Heart right ventricle (tissue), 16 donors: ENCODE measurements around the gene LILRB2. TPM values are rescaled to one million over a fixed set of nuclear protein-coding genes. Genes with fewer than 3 reads are reported as not detected.
A peak's percentile ranks its signal among the peaks of the same experiment; 100 is the strongest.
"Not testable (repeated sequence)": the region's sequence is repeated elsewhere in the genome, so short reads cannot be mapped to it uniquely, and the experiment has no call there.

Experiments
- ATAC-seq, 8 donors: fragments of 200-7000 bp; cut with Tn5 transposase; one replicate each; pipeline ENCODE4 v1.9.1; 2020; ENCODE audit warnings: mild to moderate bottlenecking in 8 of 8, moderate library complexity in 8 of 8, moderate number of reproducible peaks in 1 of 8
- DNase-seq, 2 donors: peaks; one replicate each; pipeline ENCODE4 v3.0.0-alpha.2; 2020
- H3K27ac ChIP-seq, 10 donors: fragments of 200-600 bp; sonication (generic) in 2 of 10; one replicate each; pipeline versions ENCODE4 v1.5.0 to v1.8.0; 2020 to 2022; ENCODE audit warnings: mild to moderate bottlenecking in 3 of 10
- H3K27me3 ChIP-seq, 7 donors: fragments of 200-600 bp; one replicate each; pipeline ENCODE4 v1.8.0; 2021 to 2022; ENCODE audit warnings: mild to moderate bottlenecking in 2 of 7
- H3K36me3 ChIP-seq, 9 donors: fragments of 200-600 bp; sonication (generic) in 1 of 9; one replicate each; pipeline versions ENCODE4 v1.5.0 to v1.8.0; 2020 to 2022; ENCODE audit warnings: mild to moderate bottlenecking in 2 of 9
- H3K4me1 ChIP-seq, 9 donors: fragments of 200-600 bp; sonication (generic) in 1 of 9; one replicate each; pipeline versions ENCODE4 v1.5.0 to v1.8.0; 2020 to 2022; ENCODE audit warnings: mild to moderate bottlenecking in 4 of 9
- H3K4me3 ChIP-seq, 10 donors: fragments of 200-600 bp; sonication (generic) in 2 of 10; one replicate each; pipeline versions ENCODE4 v1.5.0 to v1.8.0; 2020 to 2022; ENCODE audit warnings: mild to moderate bottlenecking in 7 of 10, moderate library complexity in 2 of 10
- H3K9me3 ChIP-seq, 11 donors: fragments of 200-600 bp in 10 of 11; sonication (generic) in 2 of 11; one replicate each; pipeline versions ENCODE4 v1.5.0 to v1.8.0; 2013 to 2022; ENCODE audit warnings: mild to moderate bottlenecking in 2 of 11, control low read depth in 1 of 11, moderate library complexity in 1 of 11
- CTCF ChIP-seq, 9 donors: fragments of 200-600 bp; sonication (generic) in 2 of 9; IDR thresholded peaks; one replicate each; pipeline versions ENCODE4 v1.5.0 to v1.8.0; 2021 to 2022; ENCODE audit warnings: antibody characterized with exemption in 9 of 9, mild to moderate bottlenecking in 5 of 9, moderate library complexity in 1 of 9
- WGBS, 2 donors: extraction: QIAGEN DNeasy Blood & Tissue Kit; methylation state at CpG; one replicate each; pipeline ENCODE4 v1.1.7; 2013; ENCODE audit warnings: inconsistent platforms in 1 of 2; 5-methylcytosine and 5-hydroxymethylcytosine counted together
- intact Hi-C, 10 donors: fragments of 100-400 bp; cut with DNase I; formaldehyde crosslinking; loops; one replicate each; pipeline versions ENCODE4 v1.11.1 to v1.14.2; 2022
- polyA plus RNA-seq, 2 donors: library from polyadenylated mRNA; stranded (reverse); fragments of 200-250 nt; gene quantifications; one replicate each; pipeline ENCODE4 v1.2.3, GENCODE V29; 2013
- total RNA-seq, 10 donors: library from RNA; stranded (reverse); fragmentation: NEBNext Ultra II Directional in 3 of 10; extraction: Animal tissue kit (Norgen Biotek cat#: 25700) in 3 of 10; gene quantifications; one replicate each; pipeline versions ENCODE4 v1.2.1 to v1.2.4, GENCODE V29; 2021 to 2023
- donor health status: Arrhythmogenic right ventricular cardiomyopathy.
- donor health status: ischemic (EF 13 %, LVEDD 7.1; RV severe dilation, severe dysfunction).
- donor health status: healthy with polysubstance abuse.
- donor health status: DM: no; HTN: yes; CAD: no.
- donor health status: DM: no; HTN: no; CAD: no.
- donor health status: ischemic (EF 25% LVEDD 6.9; RV normal size, moderate dysfunction).
- donor health status: ischemic (EF 25% LVEDD 5.7; RV mildly dilated, moderate dysfunction).
- donor health status: healthy.
- donor health status: DM: yes; HTN: yes; CAD: no.
- donor health status: Ischemic cardiomyopathy.
- donor health status: ischemic (EF 35%, LVEDD 5.7; RV mildly dilated, moderate dysfunction).
- donor health status: nonischemic (EF 11% LVEDD 7.7; RV severe dilation, severe dysfunction).
- donor health status: DM: yes; HTN: yes; CAD: no.
- donor health status: PGD.
- donor health status: ischemic (EF 29% LVEDD 5.4; RV normal size, mild dysfunction).
- donor health status: nonischemic (EF 23%, LVEDD 6.1; RV moderate dilation, normal function).

Gene LILRB2
- total and polyA plus RNA-seq, 12 donors, result 1.1 to 20.1 (median 2.4) TPM

GRCh38 chr19:54325194-54325621, 44.3 kb upstream of the LILRB2 start:
- intact Hi-C loops, result loop anchor here in 8 of 10 donors (2.0 to 10.0 kb wide), 4 partner anchors 60 to 70 kb away; no protein-coding TSS in a partner anchor
- H3K9me3 ChIP-seq, result peaks cover 0 to 3% (median 0%) of the 10 kb centered on the region in 11 donors
- H3K4me3 ChIP-seq, result no peak overlapping the region
- 6 to 7% methylated on average over 4 of the region's 4 CpGs for WGBS, 2 donors
- no peak overlapping the region for H3K27ac ChIP-seq
- TF ChIP-seq CTCF (IDR thresholded peaks at IDR 0.05), result peak; percentile 56 to 89 (median 78)
- peaks cover 0 to 6% (median 0%) of the 10 kb centered on the region in 9 donors for H3K4me1 ChIP-seq
- no peaks in the 10 kb centered on the region for H3K36me3 ChIP-seq
- ATAC-seq (peak in 2 of 8 donors; percentile 55 to 58), DNase-seq (no peak)
- peaks cover 0 to 45% (median 22%) of the 10 kb centered on the region in 7 donors for H3K27me3 ChIP-seq

- DNase-seq (no peak), ATAC-seq (no peak)
- Histone ChIP-seq H3K27ac (no peak overlapping the region), H3K9me3 (peaks cover 0 to 3% (median 0%) of the 10 kb centered on the region in 11 donors), H3K27me3 (peaks cover 0 to 36% (median 26%) of the 10 kb centered on the region in 7 donors), H3K36me3 (no peaks in the 10 kb centered on the region), H3K4me1 (peaks cover 0 to 12% (median 0%) of the 10 kb centered on the region in 9 donors), H3K4me3 (no peak overlapping the region)
- intact Hi-C loops, result loop anchor here in 5 of 10 donors (2.0 to 10.0 kb wide), 3 partner anchors 61 to 71 kb away; no protein-coding TSS in a partner anchor
- WGBS, 2 donors, result 15 to 19% methylated on average over 3 of the region's 3 CpGs
- TF ChIP-seq CTCF (IDR thresholded peaks at IDR 0.05), result no peak
Measured at GRCh38 chr19:54324071-54324470, 43.2 kb upstream of the LILRB2 start.

GRCh38 chr19:54322934-54323333, 42.0 kb upstream of the LILRB2 start:
- H3K9me3 ChIP-seq, H3K36me3 ChIP-seq, ATAC-seq, H3K27ac ChIP-seq, H3K4me3 ChIP-seq, DNase-seq: not testable (repeated sequence)
- WGBS, 2 donors, result 3% methylated on average over 9 of the region's 13 CpGs; no CpG with 5 or more reads in 1 of the 2 donors
- intact Hi-C loops, result loop anchor here in 2 of 10 donors (10.0 kb wide), 2 partner anchors 62 to 72 kb away; no protein-coding TSS in a partner anchor
- TF ChIP-seq CTCF (IDR thresholded peaks at IDR 0.05), result peak in 2 of 9 donors; percentile 3 to 35
- Histone ChIP-seq H3K4me1 (peaks cover 0 to 22% (median 0%) of the 10 kb centered on the region in 9 donors), H3K27me3 (peaks cover 0 to 33% (median 26%) of the 10 kb centered on the region in 7 donors)

GRCh38 chr19:54322295-54322694, 41.4 kb upstream of the LILRB2 start:
- ATAC-seq, H3K9me3 ChIP-seq, H3K4me3 ChIP-seq, H3K36me3 ChIP-seq, H3K27ac ChIP-seq, DNase-seq: not testable (repeated sequence)
- peaks cover 0 to 40% (median 30%) of the 10 kb centered on the region in 7 donors for H3K27me3 ChIP-seq
- 90 to 95% methylated on average over 11 of the region's 13 CpGs for WGBS, 2 donors
- peaks cover 0 to 27% (median 0%) of the 10 kb centered on the region in 9 donors for H3K4me1 ChIP-seq
- intact Hi-C loops, result loop anchor here in 2 of 10 donors (10.0 kb wide), 2 partner anchors 63 to 73 kb away; no protein-coding TSS in a partner anchor
